IPS DF 6.9 (cell line): ENCODE data around the gene PRKAG3.

ENCODE experiments used
- DNase-seq: peaks from one replicate; pipeline ENCODE4 v3.0.0-alpha.2; 2013; ENCODE audit warnings: low read depth, low spot score
- H3K27ac ChIP-seq: one replicate; pipeline ENCODE4 v1.5.1; 2013; ENCODE audit warnings: low read length, control low read depth
- H3K27me3 ChIP-seq: 2 replicates; pipeline ENCODE4 v1.6.1; 2013; ENCODE audit warnings: mild to moderate bottlenecking, low read length; ENCODE audit not compliant: control insufficient read depth, insufficient read depth
- H3K36me3 ChIP-seq: 2 replicates; pipeline ENCODE4 v1.6.1; 2013; ENCODE audit warnings: low read length; ENCODE audit not compliant: control insufficient read depth, insufficient read depth
- H3K4me1 ChIP-seq: 2 replicates; pipeline ENCODE4 v1.6.1; 2013; ENCODE audit warnings: low read length; ENCODE audit not compliant: control insufficient read depth, insufficient read depth
- H3K4me3 ChIP-seq: 2 replicates; pipeline ENCODE4 v1.5.1; 2013; ENCODE audit warnings: mild to moderate bottlenecking, low read length
- H3K9me3 ChIP-seq: 2 replicates; pipeline ENCODE4 v1.6.1; 2013; ENCODE audit warnings: low read length, inconsistent platforms; ENCODE audit not compliant: control insufficient read depth, insufficient read depth
- WGBS: extraction: QIAGEN DNeasy Blood & Tissue Kit; methylation state at CpG from one replicate; pipeline ENCODE4 v1.1.7; 2013; ENCODE audit warnings: mixed read lengths, missing lambda C conversion rate; ENCODE audit not compliant: insufficient read length, insufficient coverage; 5-methylcytosine and 5-hydroxymethylcytosine counted together

Gene PRKAG3

DNA sequence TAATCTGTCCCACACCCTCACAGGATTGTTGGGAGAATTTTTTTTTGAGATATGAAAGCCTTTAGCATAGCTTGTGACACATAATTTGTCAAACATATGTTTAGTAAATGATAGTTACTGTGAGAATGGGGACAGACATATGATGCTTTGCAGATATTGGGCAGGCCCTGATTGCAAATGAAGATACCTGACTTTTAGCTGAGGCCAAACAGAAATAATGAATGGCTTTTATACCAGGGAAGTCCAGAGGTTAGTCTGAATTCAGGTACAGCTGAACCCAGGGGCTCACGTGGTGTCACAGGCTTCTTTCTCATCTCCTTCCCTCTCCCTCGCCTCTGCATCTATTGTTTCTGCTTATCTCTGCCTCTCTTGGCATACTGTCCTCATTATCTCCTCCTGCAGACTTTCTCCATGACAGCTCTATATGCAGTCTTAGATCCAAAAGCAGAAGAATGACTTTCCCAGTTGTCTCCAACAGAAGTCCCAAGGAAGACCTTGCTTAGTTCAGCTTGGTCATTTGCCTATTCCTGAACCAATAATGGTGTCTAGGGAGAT, 44.2 kb upstream of the PRKAG3 start:
- no peak overlapping the region for H3K27ac ChIP-seq
- DNase-seq, result no peak
- WGBS, result no CpG with 5 or more reads among the region's 2 CpGs
- H3K4me1 ChIP-seq, result peaks cover 13% of the 10 kb centered on the region
- H3K4me3 ChIP-seq, result no peak overlapping the region
- H3K27me3 ChIP-seq, result peaks cover 96% of the 10 kb centered on the region
- no peaks in the 10 kb centered on the region for H3K9me3 ChIP-seq
- no peaks in the 10 kb centered on the region for H3K36me3 ChIP-seq

DNA sequence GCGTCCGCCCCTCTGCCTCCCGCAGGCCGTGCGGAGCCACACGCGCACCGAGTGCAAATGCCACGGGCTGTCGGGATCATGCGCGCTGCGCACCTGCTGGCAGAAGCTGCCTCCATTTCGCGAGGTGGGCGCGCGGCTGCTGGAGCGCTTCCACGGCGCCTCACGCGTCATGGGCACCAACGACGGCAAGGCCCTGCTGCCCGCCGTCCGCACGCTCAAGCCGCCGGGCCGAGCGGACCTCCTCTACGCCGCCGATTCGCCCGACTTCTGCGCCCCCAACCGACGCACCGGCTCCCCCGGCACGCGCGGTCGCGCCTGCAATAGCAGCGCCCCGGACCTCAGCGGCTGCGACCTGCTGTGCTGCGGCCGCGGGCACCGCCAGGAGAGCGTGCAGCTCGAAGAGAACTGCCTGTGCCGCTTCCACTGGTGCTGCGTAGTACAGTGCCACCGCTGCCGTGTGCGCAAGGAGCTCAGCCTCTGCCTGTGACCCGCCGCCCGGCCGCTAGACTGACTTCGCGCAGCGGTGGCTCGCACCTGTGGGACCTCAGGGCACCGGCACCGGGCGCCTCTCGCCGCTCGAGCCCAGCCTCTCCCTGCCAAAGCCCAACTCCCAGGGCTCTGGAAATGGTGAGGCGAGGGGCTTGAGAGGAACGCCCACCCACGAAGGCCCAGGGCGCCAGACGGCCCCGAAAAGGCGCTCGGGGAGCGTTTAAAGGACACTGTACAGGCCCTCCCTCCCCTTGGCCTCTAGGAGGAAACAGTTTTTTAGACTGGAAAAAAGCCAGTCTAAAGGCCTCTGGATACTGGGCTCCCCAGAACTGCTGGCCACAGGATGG, 42.0 kb upstream of the PRKAG3 start:
- no CpG with 5 or more reads among the region's 86 CpGs for WGBS
- Histone ChIP-seq H3K9me3 (no peaks in the 10 kb centered on the region), H3K27ac (no peak overlapping the region), H3K36me3 (no peaks in the 10 kb centered on the region), H3K4me1 (peaks cover 8% of the 10 kb centered on the region; the same call in 1 of the 2 replicates), H3K27me3 (peaks cover 96% of the 10 kb centered on the region), H3K4me3 (no peak overlapping the region)
- no peak for DNase-seq

- Histone ChIP-seq H3K27ac (no peak overlapping the region), H3K36me3 (no peaks in the 10 kb centered on the region), H3K27me3 (peaks cover 95% of the 10 kb centered on the region), H3K9me3 (no peaks in the 10 kb centered on the region), H3K4me1 (peaks cover 8% of the 10 kb centered on the region; the same call in 1 of the 2 replicates), H3K4me3 (no peak overlapping the region)
- WGBS, result no CpG with 5 or more reads among the region's 22 CpGs
- DNase-seq, result no peak
These were observed 41.2 kb upstream of the PRKAG3 start for GRCh38 chr2:218872645-218873358.

GRCh38 chr2:218871345-218872302, 40.0 kb upstream of the PRKAG3 start:
- H3K4me3 ChIP-seq, result no peak overlapping the region
- H3K27me3 ChIP-seq, result peaks cover 93% of the 10 kb centered on the region
- DNase-seq, result no peak
- no CpG with 5 or more reads among the region's 60 CpGs for WGBS
- no peak overlapping the region for H3K27ac ChIP-seq
- H3K36me3 ChIP-seq, result no peaks in the 10 kb centered on the region
- no peaks in the 10 kb centered on the region for H3K9me3 ChIP-seq
- peaks cover 7% of the 10 kb centered on the region; the same call in 1 of the 2 replicates for H3K4me1 ChIP-seq

- H3K36me3 ChIP-seq, result no peaks in the 10 kb centered on the region
- no peak for DNase-seq
- WGBS, result no CpG with 5 or more reads among the region's 18 CpGs
- H3K4me3 ChIP-seq, result no peak overlapping the region
- no peaks in the 10 kb centered on the region for H3K9me3 ChIP-seq
- H3K27me3 ChIP-seq, result peaks cover 89% of the 10 kb centered on the region
- H3K4me1 ChIP-seq, result peaks cover 7% of the 10 kb centered on the region; the same call in 1 of the 2 replicates
- no peak overlapping the region for H3K27ac ChIP-seq
These were observed 39.4 kb upstream of the PRKAG3 start for GRCh38 chr2:218870984-218871344.

DNA sequence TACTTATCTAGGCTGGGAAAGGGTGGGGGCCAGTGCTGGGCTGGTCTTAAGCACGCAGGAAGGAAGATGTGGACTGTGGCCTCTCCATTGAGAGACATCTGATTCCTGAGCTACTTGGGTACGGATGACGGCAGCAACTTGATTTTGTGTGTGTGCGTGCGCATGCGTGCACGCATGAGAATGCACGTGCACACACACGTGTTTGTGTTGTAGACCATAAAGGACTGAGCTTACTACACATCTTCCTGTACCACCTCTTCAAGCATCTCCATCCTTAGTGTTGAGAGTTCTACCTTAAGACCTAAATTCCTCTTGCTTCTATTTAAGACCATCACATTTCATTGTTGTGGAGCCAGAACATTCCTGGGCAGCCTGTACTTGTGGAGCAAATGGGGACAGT, 37.5 kb upstream of the PRKAG3 start:
- Histone ChIP-seq H3K4me3 (no peak overlapping the region), H3K27ac (no peak overlapping the region), H3K9me3 (no peaks in the 10 kb centered on the region), H3K4me1 (peaks cover 7% of the 10 kb centered on the region; the same call in 1 of the 2 replicates), H3K36me3 (no peaks in the 10 kb centered on the region), H3K27me3 (peaks cover 72% of the 10 kb centered on the region)
- no CpG with 5 or more reads among the region's 9 CpGs for WGBS
- DNase-seq, result no peak

GRCh38 chr2:218867900-218868299, 36.3 kb upstream of the PRKAG3 start:
- H3K36me3 ChIP-seq, result no peaks in the 10 kb centered on the region
- peaks cover 66% of the 10 kb centered on the region for H3K27me3 ChIP-seq
- H3K27ac ChIP-seq, result no peak overlapping the region
- no peaks in the 10 kb centered on the region for H3K9me3 ChIP-seq
- no peak for DNase-seq
- no CpG with 5 or more reads among the region's 6 CpGs for WGBS
- H3K4me3 ChIP-seq, result no peak overlapping the region
- peaks cover 4% of the 10 kb centered on the region; the same call in 1 of the 2 replicates for H3K4me1 ChIP-seq

DNA sequence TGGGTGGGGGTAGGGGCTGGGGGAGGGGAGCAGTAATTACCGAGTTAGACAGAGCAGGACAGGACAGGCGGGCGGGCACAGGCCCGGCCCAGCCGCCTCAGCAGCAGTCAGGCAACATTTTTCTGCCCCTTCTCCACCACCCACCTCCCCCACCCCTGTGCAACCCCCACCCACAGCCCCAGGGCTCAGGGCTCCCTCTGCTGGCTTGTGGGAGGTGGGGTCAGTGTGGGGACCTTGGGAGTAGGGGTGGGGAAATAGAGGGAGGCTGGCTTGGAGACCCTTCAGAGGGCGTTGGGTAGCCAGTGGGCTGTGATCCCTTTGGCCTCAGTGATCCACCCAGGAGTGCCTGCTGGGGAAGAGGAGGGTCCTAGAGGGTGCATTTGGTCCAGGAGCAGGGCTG, 34.4 kb upstream of the PRKAG3 start:
- Histone ChIP-seq H3K27me3 (peaks cover 58% of the 10 kb centered on the region), H3K36me3 (no peaks in the 10 kb centered on the region), H3K4me1 (no peaks in the 10 kb centered on the region), H3K9me3 (no peaks in the 10 kb centered on the region), H3K27ac (no peak overlapping the region), H3K4me3 (no peak overlapping the region)
- no peak for DNase-seq
- WGBS, result no CpG with 5 or more reads among the region's 6 CpGs

DNA sequence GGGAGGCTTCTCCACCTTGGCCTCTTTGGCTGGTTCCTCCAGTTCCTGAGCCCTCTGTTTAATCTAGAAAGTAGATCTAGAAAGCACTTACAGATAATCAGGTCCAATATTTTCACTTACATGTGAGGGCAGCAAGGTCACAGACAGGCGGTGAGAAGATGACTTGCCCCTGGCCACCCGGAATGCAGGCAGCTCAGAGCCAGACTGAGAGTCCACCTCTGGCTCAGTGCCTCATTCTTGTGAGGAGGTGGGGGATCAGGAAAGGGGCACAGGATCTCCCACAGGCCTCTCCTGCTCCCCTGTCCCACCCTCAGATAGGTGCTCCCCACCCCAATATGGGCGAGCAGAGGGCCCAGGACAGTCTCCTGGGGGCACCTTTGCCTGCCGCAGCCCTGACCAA, 33.8 kb upstream of the PRKAG3 start:
- H3K27me3 ChIP-seq, result peaks cover 54% of the 10 kb centered on the region
- H3K9me3 ChIP-seq, result no peaks in the 10 kb centered on the region
- no peaks in the 10 kb centered on the region for H3K36me3 ChIP-seq
- no peak overlapping the region for H3K4me3 ChIP-seq
- DNase-seq, result no peak
- no CpG with 5 or more reads among the region's 4 CpGs for WGBS
- no peak overlapping the region for H3K27ac ChIP-seq
- no peaks in the 10 kb centered on the region for H3K4me1 ChIP-seq
